Keratinocyte (primary cell): ENCODE data around the gene GALR1.

ENCODE experiments used
- CTCF ChIP-seq, 3 experiments: IDR thresholded peaks in 1 of 3; conservative IDR thresholded peaks in 1 of 3; optimal IDR thresholded peaks in 1 of 3; 2 replicates in 2 of 3; 3 replicates in 1 of 3; pipeline versions ENCODE3 to v1.5.1; 2011; ENCODE audit warnings: low read length in 3 of 3, mild to moderate bottlenecking in 3 of 3, moderate library complexity in 2 of 3, control low read depth in 1 of 3, inconsistent platforms in 1 of 3; ENCODE audit not compliant: insufficient read depth in 2 of 3; ENCODE audit errors: extremely low read depth in 1 of 3
- EZH2 ChIP-seq: IDR thresholded peaks from one replicate; pipeline ENCODE4 v1.6.1; 2012; ENCODE audit warnings: inconsistent platforms, mild to moderate bottlenecking, low read length, moderate library complexity

- no peak for TF ChIP-seq CTCF (optimal IDR thresholded peaks at IDR 0.05 in 1 of 3, IDR thresholded peaks at IDR 0.05 in 1 of 3, conservative IDR thresholded peaks at IDR 0.05 in 1 of 3; ENCODE audit: extremely low read depth in 1 of 3, insufficient read depth in 2 of 3, low read length in 3 of 3)
- TF ChIP-seq EZH2: no peak
These were observed 46.6 kb upstream of the GALR1 start for GRCh38 chr18:77203071-77203470.
